HepG2 (cell line): ENCODE results near the gene SSH3. TPM values are rescaled to one million over a fixed set of nuclear protein-coding genes. Genes with fewer than 3 reads are reported as not detected.
A peak's percentile ranks its signal among the peaks of the same experiment; 100 is the strongest.

Source experiments
- BRCA1 ChIP-seq: sonication (generic); formaldehyde crosslinking; IDR thresholded peaks from 2 replicates; pipeline ENCODE4 v1.4.0; 2020; ENCODE audit warnings: missing genetic modification reagents
- ELF3 ChIP-seq: IDR thresholded peaks from 2 replicates; pipeline ENCODE4 v1.6.1; 2016; ENCODE audit warnings: missing genetic modification reagents, missing compliant biosample characterization
- KDM1A ChIP-seq: IDR thresholded peaks from 2 replicates; pipeline ENCODE4 v1.6.1; 2016; ENCODE audit warnings: missing compliant biosample characterization
- MIER3 ChIP-seq: IDR thresholded peaks from 2 replicates; pipeline ENCODE4 v1.6.1; 2016; ENCODE audit warnings: missing compliant biosample characterization, borderline replicate concordance
- NR2C2 ChIP-seq: sonication (generic); formaldehyde crosslinking; IDR thresholded peaks from 2 replicates; pipeline ENCODE4 v1.4.0; 2020; ENCODE audit warnings: missing genetic modification reagents, mild to moderate bottlenecking, moderate library complexity, borderline replicate concordance
- PRMT3 ChIP-seq: sonication (generic); formaldehyde crosslinking; IDR thresholded peaks from 2 replicates; pipeline ENCODE4 v1.8.1; 2022; ENCODE audit warnings: low read depth, mild to moderate bottlenecking, moderate library complexity, missing genetic modification reagents, borderline replicate concordance
- SETDB1 ChIP-seq: sonication (generic); formaldehyde crosslinking; IDR thresholded peaks from 2 replicates; pipeline ENCODE4 v1.5.1; 2020; ENCODE audit warnings: missing genetic modification reagents, mild to moderate bottlenecking, borderline replicate concordance
- SMAD3 ChIP-seq: sonication (generic); formaldehyde crosslinking; IDR thresholded peaks from 2 replicates; pipeline ENCODE4 v1.4.0; 2020; ENCODE audit warnings: missing genetic modification reagents
- TCF7L2 ChIP-seq: IDR thresholded peaks from 2 replicates; pipeline ENCODE4 v1.6.1; 2011; ENCODE audit warnings: mild to moderate bottlenecking, low read depth, low read length, moderate library complexity
- TOE1 ChIP-seq: sonication (generic); formaldehyde crosslinking; IDR thresholded peaks from 2 replicates; pipeline ENCODE4 v1.4.0; 2020; ENCODE audit warnings: mild to moderate bottlenecking, missing genetic modification reagents
- ZNF256 ChIP-seq: sonication (generic); formaldehyde crosslinking; conservative IDR thresholded peaks from 2 replicates; pipeline ENCODE4 v1.4.0; 2020; ENCODE audit warnings: missing genetic modification reagents
- ZNF30 ChIP-seq: sonication (generic); formaldehyde crosslinking; IDR thresholded peaks from 2 replicates; pipeline ENCODE4 v1.5.0; 2020; ENCODE audit warnings: mild to moderate bottlenecking, missing genetic modification reagents
- ZNF510 ChIP-seq: sonication (generic); formaldehyde crosslinking; IDR thresholded peaks from 2 replicates; pipeline ENCODE4 v1.4.0; 2020; ENCODE audit warnings: low read depth, mild to moderate bottlenecking, missing genetic modification reagents
- ZNF512 ChIP-seq: sonication (generic); formaldehyde crosslinking; IDR thresholded peaks from 2 replicates; pipeline ENCODE4 v1.4.0; 2020; ENCODE audit warnings: mild to moderate bottlenecking, missing genetic modification reagents
- ZNF816 ChIP-seq: sonication (generic); formaldehyde crosslinking; IDR thresholded peaks from 2 replicates; pipeline ENCODE4 v1.8.0; 2022; ENCODE audit warnings: missing genetic modification reagents, mild to moderate bottlenecking, borderline replicate concordance
- ZNF883 ChIP-seq: sonication (generic); formaldehyde crosslinking; IDR thresholded peaks from 2 replicates; pipeline ENCODE4 v1.5.1; 2020; ENCODE audit warnings: mild to moderate bottlenecking, missing genetic modification reagents; ENCODE audit errors: not compliant biosample characterization
- polyA plus RNA-seq, 8 experiments: library from polyadenylated mRNA; depleted of rRNA in 3 of 8; stranded (reverse) in 7 of 8; unstranded in 1 of 8; fragments of >200 nt; fragmentation: Illumina TruSeq in 4 of 8; extraction: Trizol in 4 of 8; gene quantifications; 2 replicates each; pipeline versions ENCODE4 v1.2.1 to v1.2.3, GENCODE V29; 2011 to 2016; ENCODE audit warnings: low read depth in 4 of 8, missing spikeins in 1 of 8, mixed read lengths in 1 of 8; ENCODE audit not compliant: insufficient read depth in 1 of 8
- total RNA-seq, 5 experiments: library from RNA; depleted of rRNA; stranded (reverse); fragments of >200 nt; fragmentation: Illumina TruSeq; extraction: Trizol; gene quantifications; 2 replicates each; pipeline ENCODE4 v1.2.3, GENCODE V29; 2016; ENCODE audit warnings: low read depth in 1 of 5
- TF ChIP-seq, protein P1 (sequence below): sonication (generic); formaldehyde crosslinking; IDR thresholded peaks from 2 replicates; pipeline ENCODE4 v1.8.0; 2022; ENCODE audit warnings: missing genetic modification reagents, mild to moderate bottlenecking, moderate library complexity, borderline replicate concordance
- TF ChIP-seq, protein P2 (sequence below): sonication (generic); formaldehyde crosslinking; IDR thresholded peaks from 2 replicates; pipeline ENCODE4 v1.4.0; 2020; ENCODE audit warnings: missing genetic modification reagents
- TF ChIP-seq, protein P3 (sequence below): sonication (generic); formaldehyde crosslinking; IDR thresholded peaks from 2 replicates; pipeline ENCODE4 v1.4.0; 2020; ENCODE audit warnings: mild to moderate bottlenecking, missing genetic modification reagents

Gene SSH3
- total and polyA plus RNA-seq, 2 of the 13 experiments (the other 11 are each of a cell fraction or from before 2014, with no cell fraction given), result 12.4 to 18.8 TPM

- no peak for TF ChIP-seq ZNF512 (CRISPR knock-in tag)
- TF ChIP-seq, protein P1, sequence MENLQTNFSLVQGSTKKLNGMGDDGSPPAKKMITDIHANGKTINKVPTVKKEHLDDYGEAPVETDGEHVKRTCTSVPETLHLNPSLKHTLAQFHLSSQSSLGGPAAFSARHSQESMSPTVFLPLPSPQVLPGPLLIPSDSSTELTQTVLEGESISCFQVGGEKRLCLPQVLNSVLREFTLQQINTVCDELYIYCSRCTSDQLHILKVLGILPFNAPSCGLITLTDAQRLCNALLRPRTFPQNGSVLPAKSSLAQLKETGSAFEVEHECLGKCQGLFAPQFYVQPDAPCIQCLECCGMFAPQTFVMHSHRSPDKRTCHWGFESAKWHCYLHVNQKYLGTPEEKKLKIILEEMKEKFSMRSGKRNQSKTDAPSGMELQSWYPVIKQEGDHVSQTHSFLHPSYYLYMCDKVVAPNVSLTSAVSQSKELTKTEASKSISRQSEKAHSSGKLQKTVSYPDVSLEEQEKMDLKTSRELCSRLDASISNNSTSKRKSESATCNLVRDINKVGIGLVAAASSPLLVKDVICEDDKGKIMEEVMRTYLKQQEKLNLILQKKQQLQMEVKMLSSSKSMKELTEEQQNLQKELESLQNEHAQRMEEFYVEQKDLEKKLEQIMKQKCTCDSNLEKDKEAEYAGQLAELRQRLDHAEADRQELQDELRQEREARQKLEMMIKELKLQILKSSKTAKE (CRISPR knock-in tag), result no peak
- TF ChIP-seq, protein P2, sequence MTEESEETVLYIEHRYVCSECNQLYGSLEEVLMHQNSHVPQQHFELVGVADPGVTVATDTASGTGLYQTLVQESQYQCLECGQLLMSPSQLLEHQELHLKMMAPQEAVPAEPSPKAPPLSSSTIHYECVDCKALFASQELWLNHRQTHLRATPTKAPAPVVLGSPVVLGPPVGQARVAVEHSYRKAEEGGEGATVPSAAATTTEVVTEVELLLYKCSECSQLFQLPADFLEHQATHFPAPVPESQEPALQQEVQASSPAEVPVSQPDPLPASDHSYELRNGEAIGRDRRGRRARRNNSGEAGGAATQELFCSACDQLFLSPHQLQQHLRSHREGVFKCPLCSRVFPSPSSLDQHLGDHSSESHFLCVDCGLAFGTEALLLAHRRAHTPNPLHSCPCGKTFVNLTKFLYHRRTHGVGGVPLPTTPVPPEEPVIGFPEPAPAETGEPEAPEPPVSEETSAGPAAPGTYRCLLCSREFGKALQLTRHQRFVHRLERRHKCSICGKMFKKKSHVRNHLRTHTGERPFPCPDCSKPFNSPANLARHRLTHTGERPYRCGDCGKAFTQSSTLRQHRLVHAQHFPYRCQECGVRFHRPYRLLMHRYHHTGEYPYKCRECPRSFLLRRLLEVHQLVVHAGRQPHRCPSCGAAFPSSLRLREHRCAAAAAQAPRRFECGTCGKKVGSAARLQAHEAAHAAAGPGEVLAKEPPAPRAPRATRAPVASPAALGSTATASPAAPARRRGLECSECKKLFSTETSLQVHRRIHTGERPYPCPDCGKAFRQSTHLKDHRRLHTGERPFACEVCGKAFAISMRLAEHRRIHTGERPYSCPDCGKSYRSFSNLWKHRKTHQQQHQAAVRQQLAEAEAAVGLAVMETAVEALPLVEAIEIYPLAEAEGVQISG (CRISPR knock-in tag), result peak; percentile 98
- no peak for TF ChIP-seq BRCA1 (CRISPR knock-in tag)
- no peak for TF ChIP-seq ZNF883 (CRISPR knock-in tag)
- TF ChIP-seq ZNF30 (CRISPR knock-in tag), result no peak
- TF ChIP-seq ZNF816, result no peak
- TF ChIP-seq KDM1A (CRISPR knock-in tag), result no peak; the same call in 1 of the 2 replicates
- TF ChIP-seq PRMT3, result no peak
- no peak for TF ChIP-seq TOE1 (CRISPR knock-in tag)
- no peak for TF ChIP-seq ZNF510 (CRISPR knock-in tag)
- TF ChIP-seq SMAD3 (CRISPR knock-in tag), result no peak
- TF ChIP-seq, protein P3, sequence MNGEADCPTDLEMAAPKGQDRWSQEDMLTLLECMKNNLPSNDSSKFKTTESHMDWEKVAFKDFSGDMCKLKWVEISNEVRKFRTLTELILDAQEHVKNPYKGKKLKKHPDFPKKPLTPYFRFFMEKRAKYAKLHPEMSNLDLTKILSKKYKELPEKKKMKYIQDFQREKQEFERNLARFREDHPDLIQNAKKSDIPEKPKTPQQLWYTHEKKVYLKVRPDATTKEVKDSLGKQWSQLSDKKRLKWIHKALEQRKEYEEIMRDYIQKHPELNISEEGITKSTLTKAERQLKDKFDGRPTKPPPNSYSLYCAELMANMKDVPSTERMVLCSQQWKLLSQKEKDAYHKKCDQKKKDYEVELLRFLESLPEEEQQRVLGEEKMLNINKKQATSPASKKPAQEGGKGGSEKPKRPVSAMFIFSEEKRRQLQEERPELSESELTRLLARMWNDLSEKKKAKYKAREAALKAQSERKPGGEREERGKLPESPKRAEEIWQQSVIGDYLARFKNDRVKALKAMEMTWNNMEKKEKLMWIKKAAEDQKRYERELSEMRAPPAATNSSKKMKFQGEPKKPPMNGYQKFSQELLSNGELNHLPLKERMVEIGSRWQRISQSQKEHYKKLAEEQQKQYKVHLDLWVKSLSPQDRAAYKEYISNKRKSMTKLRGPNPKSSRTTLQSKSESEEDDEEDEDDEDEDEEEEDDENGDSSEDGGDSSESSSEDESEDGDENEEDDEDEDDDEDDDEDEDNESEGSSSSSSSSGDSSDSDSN (CRISPR knock-in tag), result no peak
- TF ChIP-seq MIER3 (CRISPR knock-in tag), result 0 out of 2 replicates have a peak, but pooled peaks have one; percentile 34
- TF ChIP-seq ZNF256 (CRISPR knock-in tag), result no peak
- no peak for TF ChIP-seq SETDB1
- peak; percentile 41; the same call in 1 of the 2 replicates for TF ChIP-seq ELF3 (CRISPR knock-in tag)
- TF ChIP-seq NR2C2 (CRISPR knock-in tag), result no peak
- TF ChIP-seq TCF7L2, result no peak
These were observed 40.3 kb upstream of the SSH3 start (continued) for GRCh38 chr11:67262731-67263675.
